ENCODE results near the gene NTM.

NTM gene

GRCh38 chr11:131449036-131450019 is 78.9 kb downstream of the NTM start:
- H3K9ac ChIP-seq (ENCODE audit: low read length): no peak overlapping the region
- H3K4me3 ChIP-seq (ENCODE audit: low read length): no peak overlapping the region
- H3K36me3 ChIP-seq (replicated peaks; ENCODE audit: low read depth, low read length): no peaks in the 10 kb centered on the region
- TF ChIP-seq EZH2phosphoT487 (IDR thresholded peaks at IDR 0.05; ENCODE audit: low read depth): no peak
- TF ChIP-seq CTCF (IDR thresholded peaks at IDR 0.05; ENCODE audit: low read depth, low read length): no peak
- H3K9me3 ChIP-seq (ENCODE audit: insufficient read depth, low read length): no peaks in the 10 kb centered on the region
- H3K79me2 ChIP-seq (ENCODE audit: low read length): no peaks in the 10 kb centered on the region
- H3K4me2 ChIP-seq (ENCODE audit: low read length): no peak overlapping the region
- no peak overlapping the region for H3K27ac ChIP-seq (ENCODE audit: low read length)
- no peak overlapping the region for H2AFZ ChIP-seq (ENCODE audit: low read depth, low read length)
- no peaks in the 10 kb centered on the region for H3K4me1 ChIP-seq (ENCODE audit: low read length)
- H4K20me1 ChIP-seq (ENCODE audit: insufficient read depth, low read length): no peaks in the 10 kb centered on the region
- H3K27me3 ChIP-seq (ENCODE audit: low read depth, low read length): 0 out of 2 replicates have a peak, but pooled peaks cover 16% of the 10 kb centered on the region

- Histone ChIP-seq H2AFZ (ENCODE audit: low read depth, low read length) (no peak overlapping the region), H3K4me1 (ENCODE audit: low read length) (no peaks in the 10 kb centered on the region), H3K4me3 (ENCODE audit: low read length) (no peak overlapping the region), H3K27ac (ENCODE audit: low read length) (no peak overlapping the region), H3K79me2 (ENCODE audit: low read length) (no peaks in the 10 kb centered on the region), H3K36me3 (replicated peaks; ENCODE audit: low read depth, low read length) (no peaks in the 10 kb centered on the region), H3K9ac (ENCODE audit: low read length) (no peak overlapping the region), H3K4me2 (ENCODE audit: low read length) (no peak overlapping the region), H4K20me1 (ENCODE audit: insufficient read depth, low read length) (no peaks in the 10 kb centered on the region), H3K27me3 (ENCODE audit: low read depth, low read length) (peaks cover 21% of the 10 kb centered on the region; the same call in 1 of the 2 replicates), H3K9me3 (ENCODE audit: insufficient read depth, low read length) (no peaks in the 10 kb centered on the region)
- TF ChIP-seq CTCF (IDR thresholded peaks at IDR 0.05; ENCODE audit: low read depth, low read length): no peak
- no peak for TF ChIP-seq EZH2phosphoT487 (IDR thresholded peaks at IDR 0.05; ENCODE audit: low read depth)
These were observed 84.1 kb downstream of the NTM start for GRCh38 chr11:131454490-131454889.

- Histone ChIP-seq H3K4me3 (ENCODE audit: low read length) (no peak overlapping the region), H3K9me3 (ENCODE audit: insufficient read depth, low read length) (no peaks in the 10 kb centered on the region), H3K4me1 (ENCODE audit: low read length) (no peaks in the 10 kb centered on the region), H3K9ac (ENCODE audit: low read length) (no peak overlapping the region), H2AFZ (ENCODE audit: low read depth, low read length) (no peak overlapping the region), H3K36me3 (replicated peaks; ENCODE audit: low read depth, low read length) (no peaks in the 10 kb centered on the region), H3K27me3 (ENCODE audit: low read depth, low read length) (peaks cover 21% of the 10 kb centered on the region; the same call in 1 of the 2 replicates), H3K27ac (ENCODE audit: low read length) (no peak overlapping the region), H3K79me2 (ENCODE audit: low read length) (no peaks in the 10 kb centered on the region), H4K20me1 (ENCODE audit: insufficient read depth, low read length) (no peaks in the 10 kb centered on the region), H3K4me2 (ENCODE audit: low read length) (no peak overlapping the region)
- TF ChIP-seq EZH2phosphoT487 (IDR thresholded peaks at IDR 0.05; ENCODE audit: low read depth) (no peak), CTCF (IDR thresholded peaks at IDR 0.05; ENCODE audit: low read depth, low read length) (no peak)
These were observed 84.6 kb downstream of the NTM start for GRCh38 chr11:131454989-131455388.

GRCh38 chr11:131455843-131456704 is 85.7 kb downstream of the NTM start:
- H3K4me3 ChIP-seq (ENCODE audit: low read length): no peak overlapping the region
- H4K20me1 ChIP-seq (ENCODE audit: insufficient read depth, low read length): no peaks in the 10 kb centered on the region
- H3K4me1 ChIP-seq (ENCODE audit: low read length): no peaks in the 10 kb centered on the region
- H3K79me2 ChIP-seq (ENCODE audit: low read length): no peaks in the 10 kb centered on the region
- TF ChIP-seq CTCF (IDR thresholded peaks at IDR 0.05; ENCODE audit: low read depth, low read length): no peak
- TF ChIP-seq EZH2phosphoT487 (IDR thresholded peaks at IDR 0.05; ENCODE audit: low read depth): no peak
- H3K9me3 ChIP-seq (ENCODE audit: insufficient read depth, low read length): no peaks in the 10 kb centered on the region
- no peaks in the 10 kb centered on the region for H3K36me3 ChIP-seq (replicated peaks; ENCODE audit: low read depth, low read length)
- H3K9ac ChIP-seq (ENCODE audit: low read length): no peak overlapping the region
- peaks cover 25% of the 10 kb centered on the region for H3K27me3 ChIP-seq (ENCODE audit: low read depth, low read length)
- H3K27ac ChIP-seq (ENCODE audit: low read length): no peak overlapping the region
- no peak overlapping the region for H2AFZ ChIP-seq (ENCODE audit: low read depth, low read length)
- no peak overlapping the region for H3K4me2 ChIP-seq (ENCODE audit: low read length)

Measured in OCI-LY3 (cell line).